Kidney (tissue), 14 donors: ENCODE data around the gene CYB5R4. TPM values are rescaled to one million over a fixed set of nuclear protein-coding genes. Genes with fewer than 3 reads are reported as not detected.

ENCODE experiments used
- DNase-seq, 5 donors: peaks; one replicate each; pipeline ENCODE4 v3.0.0-alpha.2; 2013 to 2020
- FAIRE-seq: peaks from 2 replicates; lab custom pipeline; 2012; peaks lifted over from hg19 to GRCh38; lab: Jason Lieb, UNC
- H3K27ac ChIP-seq, 2 donors: one replicate each; pipeline ENCODE4 v1.7.0; 2013; ENCODE audit warnings: low read depth in 2 of 2, low read length in 2 of 2, inconsistent platforms in 1 of 2
- H3K27me3 ChIP-seq: one replicate; pipeline ENCODE4 v1.7.1; 2013; ENCODE audit warnings: low read length, inconsistent platforms; ENCODE audit not compliant: control insufficient read depth, insufficient read depth
- H3K36me3 ChIP-seq, 3 donors: one replicate each; pipeline versions ENCODE4 v1.7.0 to v1.7.1; 2013; ENCODE audit warnings: low read length in 3 of 3, control low read depth in 1 of 3, inconsistent platforms in 1 of 3; ENCODE audit not compliant: insufficient read depth in 3 of 3, control insufficient read depth in 2 of 3
- H3K4me1 ChIP-seq, 3 donors: one replicate each; pipeline versions ENCODE4 v1.7.0 to v1.7.1; 2013; ENCODE audit warnings: low read length in 3 of 3, inconsistent platforms in 1 of 3, low read depth in 1 of 3; ENCODE audit not compliant: control insufficient read depth in 2 of 3, insufficient read depth in 2 of 3
- H3K4me3 ChIP-seq, 3 donors: one replicate each; pipeline versions ENCODE4 v1.7.0 to v1.8.1; 2013; ENCODE audit warnings: low read length in 3 of 3, control low read depth in 1 of 3, inconsistent platforms in 1 of 3
- H3K9ac ChIP-seq, 3 donors: one replicate each; pipeline versions ENCODE4 v1.7.0 to v1.7.1; 2013; ENCODE audit warnings: low read length in 3 of 3, control low read depth in 1 of 3, inconsistent platforms in 1 of 3
- H3K9me3 ChIP-seq, 3 donors: one replicate each; pipeline versions ENCODE4 v1.7.0 to v1.7.1; 2013; ENCODE audit warnings: low read length in 3 of 3, control low read depth in 1 of 3, inconsistent platforms in 1 of 3; ENCODE audit not compliant: control insufficient read depth in 2 of 3, insufficient read depth in 1 of 3
- intact Hi-C: fragments of 100-400 bp; cut with DNase I; formaldehyde crosslinking; loops from one replicate; pipeline ENCODE4 v1.11.1; 2022
- polyA plus RNA-seq: library from polyadenylated mRNA; stranded (reverse); fragments of 350-450 nt; fragmentation: Illumina TruSeq; extraction: RNeasy Lipid Tissue Mini Kit (QIAGEN cat#74804); gene quantifications from one replicate; pipeline ENCODE4 v1.2.3, GENCODE V29; 2014; ENCODE audit warnings: low read depth, low replicate concordance; ENCODE audit not compliant: insufficient read depth
- total RNA-seq: library from RNA; stranded (reverse); fragmentation: NEBNext Ultra II Directional; extraction: Animal tissue kit (Norgen Biotek cat#: 25700); gene quantifications from one replicate; pipeline ENCODE4 v1.2.1, GENCODE V29; 2021
- TF ChIP-seq, protein P1 (sequence below): IDR thresholded peaks from 3 replicates; pipeline ENCODE4 v1.5.1; 2012; ENCODE audit warnings: mild to moderate bottlenecking, moderate library complexity, borderline replicate concordance; ENCODE audit not compliant: insufficient read depth; ENCODE audit errors: extremely low read depth
- donor health status: control.
- donor health status: control.
- donor health status: control.
- donor health status: control.
- donor health status: control.
- donor health status: DM: yes; HTN: yes; CAD: no.
- donor health status: Normal renal cell carcinoma (clear cell type).

The CYB5R4 gene
- total and polyA plus RNA-seq, 2 donors from 2014 or later: 8.0 to 18.7 TPM

DNA sequence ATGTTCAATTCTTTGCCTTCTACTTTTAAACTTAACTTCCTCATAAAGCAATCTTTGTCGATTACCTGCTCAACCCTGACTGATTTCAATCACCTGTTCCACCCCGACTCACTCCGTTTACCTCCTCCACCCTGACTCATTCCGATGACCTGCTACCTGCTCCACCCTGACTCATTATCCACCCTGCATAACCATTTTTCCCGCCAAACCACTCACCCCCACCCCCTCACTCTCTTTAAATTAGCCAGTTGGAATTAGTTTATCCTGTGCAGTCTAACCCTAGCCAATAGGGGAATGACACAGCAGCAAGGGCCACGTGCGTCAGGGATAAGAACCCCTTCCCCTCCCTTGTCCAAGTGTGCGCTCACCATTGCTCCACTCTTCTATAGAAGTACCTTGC lies 117.4 kb downstream of the CYB5R4 start:
- Histone ChIP-seq H3K27me3 (no peaks in the 10 kb centered on the region), H3K9ac (no peak overlapping the region), H3K27ac (no peak overlapping the region), H3K9me3 (no peaks in the 10 kb centered on the region), H3K4me1 (no peaks in the 10 kb centered on the region), H3K4me3 (no peak overlapping the region), H3K36me3 (no peaks in the 10 kb centered on the region)
- FAIRE-seq (no peak), DNase-seq (no peak)
- intact Hi-C loops: no loop called here
- TF ChIP-seq, protein P1, sequence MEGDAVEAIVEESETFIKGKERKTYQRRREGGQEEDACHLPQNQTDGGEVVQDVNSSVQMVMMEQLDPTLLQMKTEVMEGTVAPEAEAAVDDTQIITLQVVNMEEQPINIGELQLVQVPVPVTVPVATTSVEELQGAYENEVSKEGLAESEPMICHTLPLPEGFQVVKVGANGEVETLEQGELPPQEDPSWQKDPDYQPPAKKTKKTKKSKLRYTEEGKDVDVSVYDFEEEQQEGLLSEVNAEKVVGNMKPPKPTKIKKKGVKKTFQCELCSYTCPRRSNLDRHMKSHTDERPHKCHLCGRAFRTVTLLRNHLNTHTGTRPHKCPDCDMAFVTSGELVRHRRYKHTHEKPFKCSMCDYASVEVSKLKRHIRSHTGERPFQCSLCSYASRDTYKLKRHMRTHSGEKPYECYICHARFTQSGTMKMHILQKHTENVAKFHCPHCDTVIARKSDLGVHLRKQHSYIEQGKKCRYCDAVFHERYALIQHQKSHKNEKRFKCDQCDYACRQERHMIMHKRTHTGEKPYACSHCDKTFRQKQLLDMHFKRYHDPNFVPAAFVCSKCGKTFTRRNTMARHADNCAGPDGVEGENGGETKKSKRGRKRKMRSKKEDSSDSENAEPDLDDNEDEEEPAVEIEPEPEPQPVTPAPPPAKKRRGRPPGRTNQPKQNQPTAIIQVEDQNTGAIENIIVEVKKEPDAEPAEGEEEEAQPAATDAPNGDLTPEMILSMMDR: no peak

DNA sequence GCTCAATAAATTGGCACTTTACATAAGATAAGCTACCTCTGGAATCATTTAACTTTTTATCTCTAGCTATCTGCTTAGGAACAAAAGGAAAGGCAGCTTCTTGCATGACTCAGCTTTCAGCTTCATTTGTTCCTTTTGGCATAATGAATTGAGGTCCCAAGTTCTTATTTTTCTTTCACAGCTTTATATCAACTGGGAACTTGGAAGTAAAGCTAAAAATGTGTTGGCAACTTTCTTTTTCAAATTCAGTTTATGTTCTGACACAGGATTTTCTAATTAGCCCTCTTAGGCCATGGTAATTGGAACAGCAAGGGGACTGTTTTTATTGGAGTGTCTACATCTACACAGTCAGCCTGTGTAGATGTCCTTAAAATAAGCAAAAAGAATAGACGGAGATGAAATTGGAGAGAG lies 118.8 kb downstream of the CYB5R4 start:
- Histone ChIP-seq H3K36me3 (no peaks in the 10 kb centered on the region), H3K9ac (no peak overlapping the region), H3K9me3 (no peaks in the 10 kb centered on the region), H3K27ac (no peak overlapping the region), H3K27me3 (no peaks in the 10 kb centered on the region), H3K4me1 (no peaks in the 10 kb centered on the region), H3K4me3 (no peak overlapping the region)
- FAIRE-seq (no peak), DNase-seq (no peak)
- intact Hi-C loops: no loop called here
- TF ChIP-seq, protein P1: no peak

DNA sequence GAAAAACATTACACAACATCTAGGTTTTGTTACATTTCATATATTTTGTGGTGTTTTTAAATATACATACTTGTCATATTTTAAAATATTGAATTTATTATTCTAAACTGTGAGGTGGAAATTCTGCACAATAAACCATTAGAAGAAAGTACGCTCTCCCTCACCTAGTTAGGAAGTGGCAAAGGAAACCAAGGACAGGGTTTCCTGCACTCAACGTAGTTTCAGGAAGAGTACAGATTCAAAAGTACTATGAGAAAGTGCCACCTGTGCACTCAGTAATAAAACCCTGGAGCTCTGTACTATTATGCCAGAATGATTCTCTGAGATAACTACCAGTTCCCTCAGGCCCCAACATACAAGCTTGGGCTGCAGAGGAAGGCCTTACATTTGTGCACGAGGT lies 119.5 kb downstream of the CYB5R4 start:
- FAIRE-seq (no peak), DNase-seq (no peak)
- no peaks in the 10 kb centered on the region for H3K9me3 ChIP-seq
- H3K9ac ChIP-seq: no peak overlapping the region
- H3K27ac ChIP-seq: no peak overlapping the region
- H3K36me3 ChIP-seq: no peaks in the 10 kb centered on the region
- H3K27me3 ChIP-seq: no peaks in the 10 kb centered on the region
- intact Hi-C loops: no loop called here
- no peak overlapping the region for H3K4me3 ChIP-seq
- no peaks in the 10 kb centered on the region for H3K4me1 ChIP-seq
- TF ChIP-seq, protein P1: no peak

DNA sequence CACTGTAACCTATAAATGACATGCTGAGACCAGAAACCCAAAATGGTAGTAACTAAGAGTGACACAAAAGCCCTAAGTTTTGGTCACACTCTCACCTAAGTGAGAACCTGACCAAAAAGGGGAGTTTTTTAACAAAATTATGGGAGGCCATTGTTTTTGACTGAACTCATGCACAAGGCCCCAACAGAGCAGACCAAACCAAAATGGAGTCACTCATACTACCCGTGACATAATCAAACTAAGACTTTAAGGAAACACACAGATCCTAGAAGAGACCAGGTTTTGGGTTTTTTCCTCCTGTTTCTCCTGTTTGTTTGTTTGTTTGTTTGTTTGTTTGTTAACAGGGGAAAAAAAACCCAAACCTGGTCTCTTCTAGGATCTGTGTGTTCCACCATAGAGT lies 124.9 kb downstream of the CYB5R4 start:
- no peak for FAIRE-seq
- H3K4me3 ChIP-seq: no peak overlapping the region
- H3K36me3 ChIP-seq: no peaks in the 10 kb centered on the region
- intact Hi-C loops: no loop called here
- no peak overlapping the region for H3K9ac ChIP-seq
- TF ChIP-seq, protein P1: no peak
- H3K4me1 ChIP-seq: no peaks in the 10 kb centered on the region
- no peaks in the 10 kb centered on the region for H3K27me3 ChIP-seq
- DNase-seq: no peak
- H3K27ac ChIP-seq: no peak overlapping the region
- H3K9me3 ChIP-seq: no peaks in the 10 kb centered on the region
